Effector memory CD4-positive, alpha-beta T cell (primary cell): ENCODE data around the gene CERS1.

Experiments
- DNase-seq, 3 donors: peaks; one replicate each; pipeline ENCODE4 v3.0.0-alpha.2; 2020
- H3K27ac ChIP-seq: 2 replicates; pipeline ENCODE4 v1.7.0; 2013; ENCODE audit warnings: mild to moderate bottlenecking, low read length, moderate library complexity; ENCODE audit not compliant: insufficient read depth, poor library complexity, severe bottlenecking
- H3K27me3 ChIP-seq: replicated peaks from 2 replicates; pipeline ENCODE4 v1.7.0; 2013; ENCODE audit warnings: mild to moderate bottlenecking, low read length; ENCODE audit not compliant: insufficient read depth, control insufficient read depth, poor library complexity, severe bottlenecking
- H3K36me3 ChIP-seq: 2 replicates; pipeline ENCODE4 v1.7.0; 2013; ENCODE audit warnings: mild to moderate bottlenecking, low read length, moderate library complexity; ENCODE audit not compliant: control insufficient read depth, insufficient read depth
- H3K4me1 ChIP-seq: 2 replicates; pipeline ENCODE4 v1.7.0; 2013; ENCODE audit warnings: low read length, mild to moderate bottlenecking; ENCODE audit not compliant: control insufficient read depth, insufficient read depth, poor library complexity, severe bottlenecking
- H3K4me3 ChIP-seq: 2 replicates; pipeline ENCODE4 v1.7.0; 2013; ENCODE audit warnings: low read length, low read depth, mild to moderate bottlenecking; ENCODE audit not compliant: insufficient read depth, poor library complexity, severe bottlenecking
- H3K9me3 ChIP-seq: 2 replicates; pipeline ENCODE4 v1.7.0; 2013; ENCODE audit warnings: mild to moderate bottlenecking, low read length, moderate library complexity; ENCODE audit not compliant: control insufficient read depth

Gene CERS1

DNA sequence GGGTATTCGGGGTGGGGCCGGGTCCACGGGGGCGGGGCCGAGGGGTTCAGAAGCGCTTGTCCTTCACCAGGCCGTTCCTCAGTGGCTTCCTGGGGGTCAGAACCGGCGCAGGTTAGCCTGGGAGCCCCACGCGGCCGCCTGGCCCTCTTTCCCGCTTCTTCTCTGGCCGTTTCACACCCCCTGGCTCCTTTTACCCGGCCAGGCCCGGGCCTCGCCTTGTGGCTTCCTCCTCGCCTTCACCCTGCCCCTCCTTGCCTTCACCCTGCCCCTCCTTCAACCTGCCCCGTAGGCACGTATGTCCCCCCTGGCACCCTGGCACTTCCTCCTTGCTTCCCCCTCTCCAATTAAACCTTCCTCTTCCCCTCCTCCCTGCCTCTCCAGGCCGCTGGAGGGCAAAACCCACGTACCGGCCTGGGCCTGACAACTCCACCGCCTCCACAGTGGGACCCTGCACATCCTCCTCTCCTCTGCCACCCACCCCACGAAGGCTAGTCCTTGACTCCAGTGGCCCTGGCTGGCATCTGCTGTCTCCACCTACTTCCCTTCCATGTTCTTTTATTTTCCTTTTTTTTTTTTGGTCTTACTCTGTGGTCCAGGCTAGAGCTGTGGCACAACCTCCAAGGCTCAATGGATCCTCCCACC is 25.3 kb downstream of the CERS1 start:
- Histone ChIP-seq H3K4me3 (no peak overlapping the region), H3K36me3 (peaks cover 25% of the 10 kb centered on the region), H3K27ac (no peak overlapping the region), H3K4me1 (peaks cover 11% of the 10 kb centered on the region), H3K27me3 (peaks cover 3% of the 10 kb centered on the region), H3K9me3 (no peaks in the 10 kb centered on the region)
- no peak for DNase-seq

DNA sequence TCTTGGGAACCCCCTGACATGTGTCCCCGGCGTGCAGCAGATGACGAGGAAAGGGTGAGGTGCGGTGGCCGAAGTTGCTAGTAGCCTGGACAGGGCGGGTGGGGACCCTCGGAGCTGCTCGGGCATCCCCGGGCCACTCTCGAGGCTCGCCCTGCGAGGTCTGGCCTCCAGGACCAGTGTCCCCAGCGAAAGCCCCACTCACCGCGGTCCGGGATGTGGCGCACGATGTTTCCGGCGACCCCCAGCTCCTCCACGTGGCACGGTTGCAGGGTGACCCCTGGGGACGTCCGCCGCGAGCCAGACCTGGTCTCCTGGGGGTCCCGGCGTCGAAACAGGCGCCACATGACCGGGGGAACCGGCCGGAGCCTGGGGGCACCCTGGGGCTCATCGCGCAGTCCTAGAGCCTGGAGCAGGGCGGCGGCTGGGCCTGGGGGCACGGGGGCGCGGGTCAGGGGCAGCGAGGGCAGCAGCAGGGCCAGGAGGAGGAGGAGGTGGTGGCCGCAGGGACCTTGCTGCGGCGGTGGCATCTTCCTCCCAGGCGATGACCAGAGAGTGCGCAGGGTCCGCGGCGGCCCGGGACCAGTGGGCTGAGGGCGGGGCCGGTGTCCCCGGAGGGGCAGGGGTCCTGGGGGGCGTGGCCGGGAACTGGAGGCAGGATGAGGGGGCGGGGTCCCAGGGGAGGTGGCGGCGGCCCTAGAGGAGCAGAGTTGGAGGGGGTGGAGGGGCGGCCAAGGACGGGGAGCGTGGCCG is 26.0 kb downstream of the CERS1 start:
- peaks cover 11% of the 10 kb centered on the region for H3K4me1 ChIP-seq
- peaks cover 3% of the 10 kb centered on the region for H3K27me3 ChIP-seq
- no peak for DNase-seq
- H3K27ac ChIP-seq: no peak overlapping the region
- peaks cover 32% of the 10 kb centered on the region for H3K36me3 ChIP-seq
- no peak overlapping the region for H3K4me3 ChIP-seq
- no peaks in the 10 kb centered on the region for H3K9me3 ChIP-seq

DNA sequence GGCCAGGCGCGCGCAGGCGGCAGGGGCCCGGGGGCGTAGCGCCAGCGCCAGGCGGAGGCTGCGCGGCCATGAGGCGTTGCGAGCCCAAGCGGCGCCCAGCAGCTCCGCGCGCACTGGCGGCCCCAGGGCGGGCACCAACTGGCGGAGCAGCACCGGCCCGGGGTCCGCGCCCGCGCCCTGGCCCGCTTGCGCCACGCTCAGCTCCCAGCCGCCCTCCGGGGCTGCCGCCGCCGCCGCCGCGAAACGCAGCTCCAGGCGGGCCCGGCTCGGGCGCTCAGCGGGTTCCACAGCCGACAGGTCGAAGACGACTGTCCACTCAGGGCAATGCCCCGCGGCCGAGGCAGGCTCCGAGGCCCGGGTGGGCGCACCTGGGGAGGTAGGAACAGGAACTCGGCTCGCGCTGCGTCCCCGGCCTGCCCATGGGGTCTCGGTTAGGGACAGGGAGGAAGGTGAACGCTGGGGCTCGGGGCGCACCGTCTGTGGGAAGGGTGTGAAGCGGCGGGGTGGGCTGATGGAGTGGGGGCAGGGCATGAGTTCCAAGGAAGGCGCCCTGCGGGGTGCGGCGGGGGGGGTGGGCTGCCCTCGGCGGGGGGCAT is 26.8 kb downstream of the CERS1 start:
- Histone ChIP-seq H3K27ac (no peak overlapping the region), H3K4me3 (no peak overlapping the region), H3K27me3 (peaks cover 3% of the 10 kb centered on the region), H3K36me3 (peaks cover 40% of the 10 kb centered on the region), H3K9me3 (no peaks in the 10 kb centered on the region), H3K4me1 (peaks cover 11% of the 10 kb centered on the region)
- no peak for DNase-seq

DNA sequence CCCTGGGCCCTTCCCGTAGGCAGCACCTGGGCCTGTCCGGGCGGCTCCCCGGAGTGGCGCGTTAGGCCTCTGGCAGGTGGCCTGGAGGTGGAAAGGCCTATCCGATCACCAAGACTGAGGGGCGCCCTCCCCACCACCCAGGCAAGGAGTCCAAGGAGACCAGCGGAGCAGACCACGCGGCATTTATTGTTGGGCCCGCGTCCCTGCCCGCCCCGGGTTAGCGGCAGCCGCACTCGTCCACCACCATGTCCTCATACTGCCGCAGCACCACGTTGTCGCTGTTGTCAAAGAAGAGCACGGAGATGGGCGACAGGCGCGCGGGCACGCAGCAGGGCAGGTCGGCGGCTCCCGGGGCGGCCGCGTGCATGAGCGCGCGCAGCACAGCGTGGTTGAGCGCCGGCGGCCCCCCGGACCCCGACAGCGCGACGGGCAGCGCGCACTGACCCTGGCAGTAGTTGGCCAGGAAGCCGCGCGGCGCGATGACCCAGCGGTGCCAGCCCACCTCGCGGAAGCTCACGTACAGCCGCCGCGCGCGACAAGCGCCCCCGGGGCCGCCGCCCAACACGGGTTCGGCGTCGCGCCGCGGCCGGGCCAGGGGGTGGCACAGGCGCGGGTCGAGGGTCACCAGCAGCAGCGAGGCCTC is 27.5 kb downstream of the CERS1 start:
- Histone ChIP-seq H3K27me3 (peaks cover 3% of the 10 kb centered on the region), H3K4me1 (peaks cover 11% of the 10 kb centered on the region), H3K9me3 (no peaks in the 10 kb centered on the region), H3K4me3 (no peak overlapping the region), H3K27ac (no peak overlapping the region), H3K36me3 (peaks cover 46% of the 10 kb centered on the region)
- DNase-seq: no peak

DNA sequence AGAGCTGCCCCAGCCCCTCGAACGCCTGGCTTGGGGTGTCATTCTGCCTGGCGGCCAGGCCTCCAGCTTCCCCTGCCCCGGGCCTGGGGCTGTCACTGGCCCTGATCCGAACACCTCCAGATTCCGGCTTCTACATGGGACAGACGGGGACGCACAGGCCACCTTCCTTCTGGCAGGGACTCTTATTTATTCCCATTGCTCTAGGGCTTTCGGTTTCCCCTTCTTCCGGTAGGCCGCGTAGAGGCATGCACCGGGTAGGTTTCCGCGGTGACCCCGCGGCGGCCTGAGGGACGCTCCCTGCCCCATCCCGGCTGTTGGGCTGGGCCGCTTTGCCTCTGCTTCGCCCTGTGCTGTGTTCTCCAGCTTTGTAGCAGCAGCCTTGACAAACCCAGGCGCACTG is 28.2 kb downstream of the CERS1 start:
- peaks cover 54% of the 10 kb centered on the region for H3K36me3 ChIP-seq
- H3K9me3 ChIP-seq: no peaks in the 10 kb centered on the region
- DNase-seq: no peak
- H3K4me3 ChIP-seq: no peak overlapping the region
- H3K27ac ChIP-seq: no peak overlapping the region
- peaks cover 3% of the 10 kb centered on the region for H3K27me3 ChIP-seq
- H3K4me1 ChIP-seq: peaks cover 11% of the 10 kb centered on the region

DNA sequence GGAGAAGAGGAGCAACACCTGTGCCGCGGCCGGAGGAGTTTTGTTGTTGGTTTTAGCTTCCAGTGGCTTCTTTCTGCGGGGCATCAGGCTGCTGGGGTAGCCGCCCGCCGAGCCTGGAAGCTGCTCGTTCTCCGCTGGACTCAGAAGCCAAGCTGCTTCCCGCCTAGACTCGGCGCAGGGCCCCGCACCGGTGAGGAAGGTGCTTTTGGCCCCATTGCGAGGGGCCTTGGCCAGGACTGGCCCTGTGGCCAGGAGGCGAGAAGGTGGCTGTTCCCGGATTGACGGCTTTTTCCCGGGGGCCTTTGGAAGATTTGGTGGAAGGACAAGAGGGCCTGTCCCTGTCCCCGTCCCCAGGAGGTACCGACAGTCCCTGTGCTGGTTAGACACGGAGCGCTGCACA is 28.8 kb downstream of the CERS1 start:
- H3K9me3 ChIP-seq: no peaks in the 10 kb centered on the region
- H3K4me3 ChIP-seq: no peak overlapping the region
- H3K4me1 ChIP-seq: peaks cover 11% of the 10 kb centered on the region
- no peak overlapping the region for H3K27ac ChIP-seq
- peaks cover 3% of the 10 kb centered on the region for H3K27me3 ChIP-seq
- DNase-seq: no peak
- peaks cover 59% of the 10 kb centered on the region for H3K36me3 ChIP-seq

DNA sequence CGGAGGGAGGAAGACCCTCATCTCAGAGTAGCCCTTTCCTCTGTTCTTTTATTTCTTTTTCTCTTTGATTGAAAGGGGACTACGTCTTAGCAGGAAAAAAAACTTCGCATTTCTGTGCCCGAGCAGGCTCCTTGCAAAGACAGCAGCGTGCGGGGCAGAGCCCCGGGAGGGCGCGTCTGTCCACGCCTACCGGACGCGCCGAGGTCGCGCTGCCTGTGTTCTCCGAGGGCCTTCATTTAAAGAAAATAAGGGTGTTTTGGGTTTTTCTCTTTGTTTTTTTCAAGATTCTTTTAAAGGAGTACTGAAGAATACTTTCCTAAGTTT is 29.2 kb downstream of the CERS1 start:
- peaks cover 64% of the 10 kb centered on the region for H3K36me3 ChIP-seq
- H3K9me3 ChIP-seq: no peaks in the 10 kb centered on the region
- no peak overlapping the region for H3K27ac ChIP-seq
- no peak for DNase-seq
- H3K4me3 ChIP-seq: no peak overlapping the region
- H3K4me1 ChIP-seq: peaks cover 11% of the 10 kb centered on the region
- H3K27me3 ChIP-seq: peaks cover 3% of the 10 kb centered on the region

DNA sequence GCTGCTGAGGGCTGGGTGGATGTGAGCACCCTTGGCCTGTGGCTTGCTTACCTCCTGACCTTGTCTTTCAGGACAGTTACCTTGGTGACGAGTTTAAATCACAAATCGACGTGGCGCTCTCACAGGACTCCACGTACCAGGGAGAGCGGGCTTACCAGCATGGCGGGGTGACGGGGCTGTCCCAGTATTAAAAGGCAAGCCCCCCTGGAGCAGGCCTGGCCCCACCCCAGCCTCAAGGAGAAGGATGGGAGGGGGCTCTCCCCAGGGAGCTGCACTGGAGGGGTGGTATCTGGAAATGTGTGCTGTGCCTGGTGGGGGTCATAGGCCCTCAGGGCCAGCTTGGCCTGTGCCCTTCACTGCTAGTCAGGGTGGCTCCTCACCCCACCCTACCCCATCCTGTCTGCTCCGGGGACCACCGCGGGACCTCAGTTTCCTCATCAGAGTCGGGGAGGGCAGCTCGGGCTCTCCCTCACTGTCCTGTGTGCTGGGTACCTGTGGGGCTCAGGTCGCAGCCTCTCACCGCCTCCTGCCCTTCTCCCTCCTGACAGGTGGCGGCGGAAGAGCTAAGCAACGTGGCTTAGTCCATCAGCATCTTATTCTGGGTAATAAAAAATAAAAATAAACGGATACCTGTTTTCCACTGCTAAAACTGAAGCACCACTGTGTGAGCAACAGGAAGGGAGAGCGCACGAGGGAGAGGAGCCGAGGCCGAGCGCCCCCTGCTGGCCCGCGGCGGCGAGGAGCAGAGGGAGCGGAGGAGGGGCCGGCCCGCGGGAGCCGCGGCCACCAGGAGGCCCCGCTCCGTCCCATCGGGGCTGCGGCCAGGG is 29.8 kb downstream of the CERS1 start:
- Histone ChIP-seq H3K27ac (no peak overlapping the region), H3K27me3 (peaks cover 3% of the 10 kb centered on the region), H3K9me3 (no peaks in the 10 kb centered on the region), H3K4me1 (peaks cover 11% of the 10 kb centered on the region), H3K4me3 (no peak overlapping the region), H3K36me3 (peaks cover 69% of the 10 kb centered on the region)
- DNase-seq: peak; percentile 27 to 57 (median 31)

DNA sequence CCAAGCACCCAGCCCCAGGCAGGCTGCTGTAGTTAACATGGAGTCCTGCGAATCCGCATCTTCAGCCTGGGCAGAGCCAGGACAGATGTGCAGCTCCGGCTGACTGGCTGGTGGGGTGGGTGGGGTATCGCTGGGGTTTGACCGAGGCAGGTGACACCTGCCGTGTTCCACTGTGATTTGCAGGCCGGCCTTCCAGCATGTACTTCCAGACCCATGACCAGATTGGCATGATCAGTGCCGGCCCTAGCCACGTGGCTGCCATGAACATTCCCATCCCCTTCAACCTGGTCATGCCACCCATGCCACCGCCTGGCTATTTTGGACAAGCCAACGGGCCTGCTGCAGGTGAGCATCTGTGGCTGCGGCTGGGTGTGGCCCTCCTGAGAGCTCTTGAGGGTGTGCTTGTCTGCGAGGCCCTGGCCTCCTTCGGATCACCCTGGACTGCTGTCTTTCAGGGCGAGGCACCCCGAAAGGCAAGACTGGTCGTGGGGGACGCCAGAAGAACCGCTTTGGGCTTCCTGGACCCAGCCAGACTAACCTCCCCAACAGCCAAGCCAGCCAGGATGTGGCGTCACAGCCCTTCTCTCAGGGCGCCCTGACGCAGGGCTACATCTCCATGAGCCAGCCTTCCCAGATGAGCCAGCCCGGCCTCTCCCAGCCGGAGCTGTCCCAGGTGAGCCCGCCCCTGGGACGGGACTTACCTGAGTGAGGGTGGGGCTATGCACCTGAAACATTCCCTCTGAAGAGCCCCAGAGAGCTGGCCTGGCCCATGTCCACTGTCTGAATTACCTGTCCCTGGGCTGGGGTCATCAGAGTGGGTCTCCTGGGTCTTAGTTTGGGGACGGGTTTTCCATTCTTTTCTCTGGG is 30.6 kb downstream of the CERS1 start:
- Histone ChIP-seq H3K4me1 (peaks cover 7% of the 10 kb centered on the region), H3K27me3 (peaks cover 3% of the 10 kb centered on the region), H3K4me3 (no peak overlapping the region), H3K27ac (no peak overlapping the region), H3K36me3 (peaks cover 77% of the 10 kb centered on the region), H3K9me3 (no peaks in the 10 kb centered on the region)
- DNase-seq: no peak
